ENCODE measurements around the gene KRT222. TPM values are rescaled to one million over a fixed set of nuclear protein-coding genes. Genes with fewer than 3 reads are reported as not detected.

KRT222 gene
- total RNA-seq, 4 donors from 2014 or later: 0.79 to 1.8 (median 1.3) TPM; not detected in 1

GRCh38 chr17:40618754-40619625 lies 46.0 kb downstream of the KRT222 start:
- no peak overlapping the region for H3K4me3 ChIP-seq
- 56 to 72% methylated on average over 12 to 13 of the region's 16 CpGs for WGBS, 2 donors
- DNase-seq: no peak
- no peaks in the 10 kb centered on the region for H3K36me3 ChIP-seq
- H3K27me3 ChIP-seq: peaks cover 0 to 53% (median 0%) of the 10 kb centered on the region in 4 donors
- H3K27ac ChIP-seq: peak overlapping the region in 1 of 4 donors; percentile 86
- peaks cover 0 to 81% (median 25%) of the 10 kb centered on the region in 3 donors for H3K4me1 ChIP-seq
- TF ChIP-seq POLR2A (IDR thresholded peaks at IDR 0.05): no peak
- TF ChIP-seq, protein P1, sequence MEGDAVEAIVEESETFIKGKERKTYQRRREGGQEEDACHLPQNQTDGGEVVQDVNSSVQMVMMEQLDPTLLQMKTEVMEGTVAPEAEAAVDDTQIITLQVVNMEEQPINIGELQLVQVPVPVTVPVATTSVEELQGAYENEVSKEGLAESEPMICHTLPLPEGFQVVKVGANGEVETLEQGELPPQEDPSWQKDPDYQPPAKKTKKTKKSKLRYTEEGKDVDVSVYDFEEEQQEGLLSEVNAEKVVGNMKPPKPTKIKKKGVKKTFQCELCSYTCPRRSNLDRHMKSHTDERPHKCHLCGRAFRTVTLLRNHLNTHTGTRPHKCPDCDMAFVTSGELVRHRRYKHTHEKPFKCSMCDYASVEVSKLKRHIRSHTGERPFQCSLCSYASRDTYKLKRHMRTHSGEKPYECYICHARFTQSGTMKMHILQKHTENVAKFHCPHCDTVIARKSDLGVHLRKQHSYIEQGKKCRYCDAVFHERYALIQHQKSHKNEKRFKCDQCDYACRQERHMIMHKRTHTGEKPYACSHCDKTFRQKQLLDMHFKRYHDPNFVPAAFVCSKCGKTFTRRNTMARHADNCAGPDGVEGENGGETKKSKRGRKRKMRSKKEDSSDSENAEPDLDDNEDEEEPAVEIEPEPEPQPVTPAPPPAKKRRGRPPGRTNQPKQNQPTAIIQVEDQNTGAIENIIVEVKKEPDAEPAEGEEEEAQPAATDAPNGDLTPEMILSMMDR (IDR thresholded peaks at IDR 0.05): no peak
- no peaks in the 10 kb centered on the region for H3K9me3 ChIP-seq
- intact Hi-C loops (cut with DNase I): no loop called here

DNA sequence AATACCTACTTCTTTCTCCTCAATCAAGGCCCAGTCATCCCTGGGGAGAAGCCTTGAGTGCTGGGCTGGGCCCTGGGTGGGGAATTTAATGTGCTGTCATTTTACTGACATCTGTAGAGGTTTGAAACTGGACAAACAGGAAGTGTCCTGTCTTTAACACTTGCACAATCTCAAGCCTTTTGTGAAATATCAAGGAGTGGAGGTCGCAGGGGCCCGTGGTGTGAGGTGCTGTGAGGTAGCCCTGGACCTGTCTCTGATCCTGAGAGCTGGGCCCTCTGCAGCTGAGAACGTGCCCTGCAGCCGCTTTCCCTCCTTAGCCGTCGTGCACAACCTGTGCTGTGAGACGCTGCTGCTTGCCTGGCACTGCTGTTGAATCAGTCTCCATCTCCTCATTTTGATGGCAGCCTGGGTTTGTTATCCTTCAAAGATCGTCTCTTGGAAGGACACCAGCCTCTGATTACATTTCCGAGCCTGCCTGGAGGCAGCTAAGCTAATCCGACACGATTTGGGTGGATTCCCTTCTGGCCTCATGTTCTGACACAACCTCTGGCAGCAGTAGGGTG lies 47.2 kb downstream of the KRT222 start:
- TF ChIP-seq POLR2A (IDR thresholded peaks at IDR 0.05): no peak
- TF ChIP-seq, protein P1 (IDR thresholded peaks at IDR 0.05): peak in 1 of 6 experiments; percentile 20
- DNase-seq: no peak
- Histone ChIP-seq H3K4me1 (peaks cover 0 to 79% (median 25%) of the 10 kb centered on the region in 3 donors), H3K27me3 (peaks cover 0 to 65% (median 0%) of the 10 kb centered on the region in 4 donors), H3K27ac (peak overlapping the region; percentile 49 to 86 (median 62)), H3K9me3 (no peaks in the 10 kb centered on the region), H3K4me3 (no peak overlapping the region), H3K36me3 (no peaks in the 10 kb centered on the region)
- WGBS, 2 donors: 37 to 45% methylated on average over 2 to 9 of the region's 11 CpGs
- intact Hi-C loops (cut with DNase I): no loop called here

DNA sequence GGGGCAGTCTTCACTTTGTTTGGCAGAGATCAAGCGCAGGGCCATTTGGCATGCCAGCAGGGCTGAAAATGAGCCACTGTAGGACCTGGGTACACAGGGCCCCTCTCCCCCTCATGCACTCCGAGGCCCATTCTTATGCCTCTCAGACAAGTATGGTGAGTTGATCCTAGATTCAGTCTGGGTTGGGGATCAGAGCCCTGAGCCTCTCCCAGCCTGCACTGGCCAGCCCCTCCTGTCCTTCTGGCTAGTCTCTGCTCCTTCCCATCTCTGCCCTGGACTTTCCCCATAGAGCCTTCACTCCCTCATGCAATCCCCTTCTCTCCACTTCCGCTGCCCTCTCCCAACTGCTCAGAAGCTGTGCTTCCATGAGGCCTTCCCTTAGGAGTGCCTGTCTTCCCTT lies 48.4 kb downstream of the KRT222 start:
- Histone ChIP-seq H3K9me3 (no peaks in the 10 kb centered on the region), H3K36me3 (no peaks in the 10 kb centered on the region), H3K27me3 (peaks cover 0 to 67% (median 0%) of the 10 kb centered on the region in 4 donors), H3K4me1 (peaks cover 0 to 68% (median 18%) of the 10 kb centered on the region in 3 donors), H3K27ac (no peak overlapping the region), H3K4me3 (no peak overlapping the region)
- intact Hi-C loops (cut with DNase I): no loop called here
- TF ChIP-seq, protein P1 (IDR thresholded peaks at IDR 0.05): no peak
- no peak for TF ChIP-seq POLR2A (IDR thresholded peaks at IDR 0.05)
- WGBS, 2 donors: 87 to 96% methylated on average over 3 of the region's 3 CpGs
- no peak for DNase-seq

DNA sequence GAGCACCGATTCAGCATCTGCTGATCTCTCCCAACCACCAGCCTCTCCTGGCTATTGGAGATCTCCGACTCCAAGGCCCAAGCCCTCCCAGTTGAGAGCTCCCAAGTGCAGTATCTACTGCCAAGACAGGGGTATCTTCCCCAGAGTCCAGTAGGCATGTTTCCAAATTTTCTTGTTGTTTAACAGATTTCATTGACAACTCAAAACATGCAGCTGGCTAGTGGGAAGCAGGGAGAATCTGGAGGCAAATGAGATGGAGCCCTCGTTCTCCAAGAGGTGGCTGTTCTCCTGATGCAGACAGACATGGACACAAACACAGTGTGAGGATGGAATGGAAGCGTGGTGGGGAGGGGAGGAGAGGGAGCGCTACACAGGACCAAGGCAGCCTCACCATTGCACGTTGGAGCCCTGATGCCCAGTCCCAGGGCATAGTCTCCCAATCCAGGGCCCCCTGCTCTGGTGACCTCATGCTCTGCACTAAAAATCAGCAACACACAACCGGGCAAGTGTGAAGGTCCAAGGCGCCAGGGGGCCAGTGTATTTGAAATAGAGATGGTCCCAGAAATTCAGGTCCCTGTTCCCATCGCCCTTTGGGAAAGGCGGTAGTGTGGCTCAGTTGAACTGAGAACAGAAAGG lies 49.0 kb downstream of the KRT222 start:
- Histone ChIP-seq H3K36me3 (no peaks in the 10 kb centered on the region), H3K27me3 (peaks cover 0 to 65% (median 0%) of the 10 kb centered on the region in 4 donors), H3K4me1 (peaks cover 0 to 62% (median 18%) of the 10 kb centered on the region in 3 donors), H3K27ac (peak overlapping the region in 1 of 4 donors; percentile 9), H3K4me3 (no peak overlapping the region), H3K9me3 (no peaks in the 10 kb centered on the region)
- no peak for DNase-seq
- TF ChIP-seq, protein P1 (IDR thresholded peaks at IDR 0.05): no peak
- no peak for TF ChIP-seq POLR2A (IDR thresholded peaks at IDR 0.05)
- WGBS, 2 donors: 77 to 91% methylated on average over 8 to 10 of the region's 10 CpGs
- intact Hi-C loops (cut with DNase I): no loop called here

All from esophagus squamous epithelium (tissue), 5 donors.